ENCODE results near the gene NOL4L.

Gene NOL4L

DNA sequence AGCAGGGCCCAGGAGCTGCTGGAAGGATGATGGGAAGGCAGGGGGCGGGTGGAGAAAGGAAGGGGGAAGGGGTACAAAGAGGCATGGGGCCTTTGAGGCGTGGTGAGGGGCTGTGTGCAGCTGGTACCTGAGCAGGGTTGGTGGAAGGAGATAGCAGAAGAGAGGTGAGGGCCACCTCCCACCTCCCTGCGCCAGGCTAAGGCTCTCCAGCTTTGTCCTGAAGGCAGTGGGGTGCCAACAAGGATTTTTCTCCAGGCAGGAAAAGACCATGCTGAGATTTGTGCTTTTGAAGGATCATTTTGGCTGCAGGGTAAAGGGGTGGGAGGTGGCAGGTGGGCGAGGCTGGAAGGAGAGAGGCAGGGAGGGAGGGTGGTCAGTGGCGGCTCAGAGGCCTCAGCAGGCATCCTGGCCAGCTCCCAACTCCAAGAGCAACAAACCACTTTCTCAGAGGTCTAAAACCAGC lies 40.8 kb downstream of the NOL4L start:
- H3K4me3 ChIP-seq (replicated peaks; ENCODE audit: insufficient read depth, low read length), result no peak overlapping the region
- H3K27ac ChIP-seq (replicated peaks), result no peak overlapping the region
- no peak for DNase-seq (ENCODE audit: low read depth in 1 of 2, low spot score in 1 of 2)
- no peak for TF ChIP-seq SPI1 (IDR thresholded peaks at IDR 0.05; ENCODE audit: borderline replicate concordance, low read depth)
- TF ChIP-seq, protein P1, sequence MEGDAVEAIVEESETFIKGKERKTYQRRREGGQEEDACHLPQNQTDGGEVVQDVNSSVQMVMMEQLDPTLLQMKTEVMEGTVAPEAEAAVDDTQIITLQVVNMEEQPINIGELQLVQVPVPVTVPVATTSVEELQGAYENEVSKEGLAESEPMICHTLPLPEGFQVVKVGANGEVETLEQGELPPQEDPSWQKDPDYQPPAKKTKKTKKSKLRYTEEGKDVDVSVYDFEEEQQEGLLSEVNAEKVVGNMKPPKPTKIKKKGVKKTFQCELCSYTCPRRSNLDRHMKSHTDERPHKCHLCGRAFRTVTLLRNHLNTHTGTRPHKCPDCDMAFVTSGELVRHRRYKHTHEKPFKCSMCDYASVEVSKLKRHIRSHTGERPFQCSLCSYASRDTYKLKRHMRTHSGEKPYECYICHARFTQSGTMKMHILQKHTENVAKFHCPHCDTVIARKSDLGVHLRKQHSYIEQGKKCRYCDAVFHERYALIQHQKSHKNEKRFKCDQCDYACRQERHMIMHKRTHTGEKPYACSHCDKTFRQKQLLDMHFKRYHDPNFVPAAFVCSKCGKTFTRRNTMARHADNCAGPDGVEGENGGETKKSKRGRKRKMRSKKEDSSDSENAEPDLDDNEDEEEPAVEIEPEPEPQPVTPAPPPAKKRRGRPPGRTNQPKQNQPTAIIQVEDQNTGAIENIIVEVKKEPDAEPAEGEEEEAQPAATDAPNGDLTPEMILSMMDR (IDR thresholded peaks at IDR 0.05; ENCODE audit: insufficient read depth, low read length), result no peak
- TF ChIP-seq GABPA (IDR thresholded peaks at IDR 0.05; ENCODE audit: low read depth), result no peak
- TF ChIP-seq, protein P2, sequence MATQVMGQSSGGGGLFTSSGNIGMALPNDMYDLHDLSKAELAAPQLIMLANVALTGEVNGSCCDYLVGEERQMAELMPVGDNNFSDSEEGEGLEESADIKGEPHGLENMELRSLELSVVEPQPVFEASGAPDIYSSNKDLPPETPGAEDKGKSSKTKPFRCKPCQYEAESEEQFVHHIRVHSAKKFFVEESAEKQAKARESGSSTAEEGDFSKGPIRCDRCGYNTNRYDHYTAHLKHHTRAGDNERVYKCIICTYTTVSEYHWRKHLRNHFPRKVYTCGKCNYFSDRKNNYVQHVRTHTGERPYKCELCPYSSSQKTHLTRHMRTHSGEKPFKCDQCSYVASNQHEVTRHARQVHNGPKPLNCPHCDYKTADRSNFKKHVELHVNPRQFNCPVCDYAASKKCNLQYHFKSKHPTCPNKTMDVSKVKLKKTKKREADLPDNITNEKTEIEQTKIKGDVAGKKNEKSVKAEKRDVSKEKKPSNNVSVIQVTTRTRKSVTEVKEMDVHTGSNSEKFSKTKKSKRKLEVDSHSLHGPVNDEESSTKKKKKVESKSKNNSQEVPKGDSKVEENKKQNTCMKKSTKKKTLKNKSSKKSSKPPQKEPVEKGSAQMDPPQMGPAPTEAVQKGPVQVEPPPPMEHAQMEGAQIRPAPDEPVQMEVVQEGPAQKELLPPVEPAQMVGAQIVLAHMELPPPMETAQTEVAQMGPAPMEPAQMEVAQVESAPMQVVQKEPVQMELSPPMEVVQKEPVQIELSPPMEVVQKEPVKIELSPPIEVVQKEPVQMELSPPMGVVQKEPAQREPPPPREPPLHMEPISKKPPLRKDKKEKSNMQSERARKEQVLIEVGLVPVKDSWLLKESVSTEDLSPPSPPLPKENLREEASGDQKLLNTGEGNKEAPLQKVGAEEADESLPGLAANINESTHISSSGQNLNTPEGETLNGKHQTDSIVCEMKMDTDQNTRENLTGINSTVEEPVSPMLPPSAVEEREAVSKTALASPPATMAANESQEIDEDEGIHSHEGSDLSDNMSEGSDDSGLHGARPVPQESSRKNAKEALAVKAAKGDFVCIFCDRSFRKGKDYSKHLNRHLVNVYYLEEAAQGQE (IDR thresholded peaks at IDR 0.05; ENCODE audit: insufficient replicate concordance, low read depth), result no peak
- TF ChIP-seq POLR2AphosphoS5 (IDR thresholded peaks at IDR 0.05; ENCODE audit: low read depth), result no peak
- no peaks in the 10 kb centered on the region for H3K27me3 ChIP-seq (ENCODE audit: insufficient read depth, poor library complexity, severe bottlenecking)

DNA sequence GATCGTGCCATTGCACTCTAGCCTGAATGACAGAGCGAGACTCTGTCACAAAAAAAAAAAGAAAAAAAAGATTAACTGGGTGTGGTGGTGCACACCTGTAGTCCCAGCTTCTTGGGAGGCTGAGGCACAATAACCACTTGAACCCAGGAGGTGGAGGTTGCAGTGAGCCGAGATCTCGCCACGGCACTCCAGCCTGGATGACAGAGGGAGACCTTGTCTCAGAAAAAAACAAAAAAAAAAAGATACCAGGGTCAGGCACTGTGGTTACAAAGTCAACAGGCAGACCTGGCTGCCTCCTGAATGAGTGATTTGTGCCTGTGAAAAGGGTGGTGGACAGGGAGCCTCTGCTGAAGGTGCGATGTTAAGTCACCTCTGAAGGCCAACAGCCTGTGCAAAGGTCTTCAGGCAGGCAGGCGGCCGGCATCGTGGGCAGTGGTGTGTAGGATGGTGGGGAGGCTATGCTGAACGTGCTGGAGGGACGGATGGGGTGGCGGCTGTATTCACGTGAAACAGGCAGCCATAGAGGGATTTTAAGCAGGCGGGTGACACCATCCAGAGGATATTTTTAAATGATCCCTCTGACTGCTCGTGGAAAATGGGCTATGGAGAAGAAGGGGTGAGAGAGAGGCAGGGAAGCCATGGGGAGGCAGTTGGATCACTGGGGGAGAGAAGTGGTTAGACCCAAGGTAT lies 41.4 kb downstream of the NOL4L start:
- DNase-seq (ENCODE audit: low read depth in 1 of 2, low spot score in 1 of 2), result no peak
- Histone ChIP-seq H3K27ac (replicated peaks) (no peak overlapping the region), H3K27me3 (ENCODE audit: insufficient read depth, poor library complexity, severe bottlenecking) (no peaks in the 10 kb centered on the region), H3K4me3 (replicated peaks; ENCODE audit: insufficient read depth, low read length) (no peak overlapping the region)
- TF ChIP-seq, protein P1 (IDR thresholded peaks at IDR 0.05; ENCODE audit: insufficient read depth, low read length), result no peak
- TF ChIP-seq, protein P2 (IDR thresholded peaks at IDR 0.05; ENCODE audit: insufficient replicate concordance, low read depth), result no peak
- TF ChIP-seq POLR2AphosphoS5 (IDR thresholded peaks at IDR 0.05; ENCODE audit: low read depth) (no peak), SPI1 (IDR thresholded peaks at IDR 0.05; ENCODE audit: borderline replicate concordance, low read depth) (no peak), GABPA (IDR thresholded peaks at IDR 0.05; ENCODE audit: low read depth) (no peak)

DNA sequence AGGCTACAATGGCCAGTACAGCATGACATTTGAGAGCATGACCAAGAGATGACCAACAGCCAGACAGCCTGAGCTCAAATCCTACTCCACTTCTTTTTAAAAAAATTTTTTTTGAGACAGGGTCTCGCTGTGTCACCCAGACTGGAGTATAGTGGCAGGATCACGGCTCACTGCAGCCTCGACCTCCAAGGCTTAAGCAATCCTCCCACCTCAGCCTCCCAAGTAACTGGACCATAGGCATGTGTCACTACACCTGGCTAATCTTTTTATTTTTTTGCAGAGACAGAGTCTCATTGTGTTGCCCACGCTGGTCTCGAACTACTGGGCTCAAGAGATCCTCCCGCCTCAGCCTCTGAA lies 42.9 kb downstream of the NOL4L start:
- Histone ChIP-seq H3K27me3 (ENCODE audit: insufficient read depth, poor library complexity, severe bottlenecking) (no peaks in the 10 kb centered on the region), H3K4me3 (replicated peaks; ENCODE audit: insufficient read depth, low read length) (no peak overlapping the region), H3K27ac (replicated peaks) (no peak overlapping the region)
- DNase-seq (ENCODE audit: low read depth in 1 of 2, low spot score in 1 of 2), result no peak
- TF ChIP-seq POLR2AphosphoS5 (IDR thresholded peaks at IDR 0.05; ENCODE audit: low read depth), result no peak
- TF ChIP-seq GABPA (IDR thresholded peaks at IDR 0.05; ENCODE audit: low read depth), result no peak
- no peak for TF ChIP-seq SPI1 (IDR thresholded peaks at IDR 0.05; ENCODE audit: borderline replicate concordance, low read depth)
- TF ChIP-seq, protein P2 (IDR thresholded peaks at IDR 0.05; ENCODE audit: insufficient replicate concordance, low read depth), result no peak
- TF ChIP-seq, protein P1 (IDR thresholded peaks at IDR 0.05; ENCODE audit: insufficient read depth, low read length), result no peak

Data from HL-60 (cell line).